Esophagus squamous epithelium (tissue), 5 donors: Measurements from ENCODE around the gene SPEN. TPM values are rescaled to one million over a fixed set of nuclear protein-coding genes. Genes with fewer than 3 reads are reported as not detected.
A peak's percentile ranks its signal among the peaks of the same experiment; 100 is the strongest.

Source experiments
- DNase-seq: peaks from one replicate; lab custom pipeline; 2025; lab: John Stamatoyannopoulos, UW
- H3K27ac ChIP-seq, 4 donors: fragments of 200-600 bp; sonication (generic); one replicate each; pipeline ENCODE4 v1.5.1; 2016 to 2019; ENCODE audit warnings: mild to moderate bottlenecking in 1 of 4
- H3K27me3 ChIP-seq, 4 donors: fragments of 200-600 bp; sonication (generic); 1 replicate in 3 of 4; 2 replicates in 1 of 4; pipeline versions ENCODE4 v1.5.1 to v1.6.0; 2017 to 2021; ENCODE audit warnings: antibody characterized with exemption in 1 of 4
- H3K36me3 ChIP-seq, 3 donors: fragments of 200-600 bp; sonication (generic); one replicate each; pipeline ENCODE4 v1.5.1; 2016 to 2019
- H3K4me1 ChIP-seq, 3 donors: fragments of 200-600 bp; sonication (generic); one replicate each; pipeline ENCODE4 v1.5.1; 2017 to 2019
- H3K4me3 ChIP-seq, 4 donors: fragments of 200-600 bp; sonication (generic); 1 replicate in 3 of 4; 2 replicates in 1 of 4; pipeline ENCODE4 v1.5.1; 2016 to 2019; ENCODE audit warnings: mild to moderate bottlenecking in 2 of 4, moderate library complexity in 1 of 4
- H3K9me3 ChIP-seq, 3 donors: fragments of 200-600 bp; sonication (generic); one replicate each; pipeline ENCODE4 v1.5.1; 2016 to 2019
- POLR2A ChIP-seq, 4 donors: fragments of 450-650 bp; IDR thresholded peaks; one replicate each; pipeline ENCODE4 v1.6.1; 2017; ENCODE audit warnings: antibody characterized with exemption in 4 of 4, mild to moderate bottlenecking in 4 of 4, moderate library complexity in 3 of 4
- WGBS, 2 donors: methylation state at CpG; one replicate each; pipeline ENCODE4 v1.1.5; 2018; 5-methylcytosine and 5-hydroxymethylcytosine counted together
- intact Hi-C: fragments of 100-400 bp; cut with DNase I; formaldehyde crosslinking; loops from one replicate; pipeline ENCODE4 v1.15.0; 2022
- total RNA-seq, 4 donors: library from RNA; depleted of rRNA; stranded (reverse); fragments of >200 nt; gene quantifications; one replicate each; pipeline ENCODE4 v1.1.0, GENCODE V29; 2016
- TF ChIP-seq, protein P1 (sequence below), 6 experiments: fragments of 450-650 bp in 4 of 6; fragments of 200-600 bp in 2 of 6; sonication (generic) in 2 of 6; IDR thresholded peaks; one replicate each; pipeline ENCODE4 v1.5.1; 2016 to 2019; ENCODE audit warnings: antibody characterized with exemption in 6 of 6, mild to moderate bottlenecking in 4 of 6, moderate library complexity in 4 of 6
- donor health status: DM: yes; HTN: yes; CAD: no.

The SPEN gene
- total RNA-seq, 4 donors from 2014 or later: 22.4 to 36.0 (median 30.5) TPM

- Histone ChIP-seq H3K4me3 (peak overlapping the region in 3 of 4 donors; percentile 63 to 98 (median 78)), H3K36me3 (peaks cover 0 to 7% (median 0%) of the 10 kb centered on the region in 3 donors), H3K27me3 (no peaks in the 10 kb centered on the region), H3K4me1 (peaks cover 27 to 74% (median 38%) of the 10 kb centered on the region in 3 donors), H3K9me3 (no peaks in the 10 kb centered on the region), H3K27ac (peak overlapping the region; percentile 12 to 99 (median 96))
- DNase-seq: no peak
- TF ChIP-seq, protein P1, sequence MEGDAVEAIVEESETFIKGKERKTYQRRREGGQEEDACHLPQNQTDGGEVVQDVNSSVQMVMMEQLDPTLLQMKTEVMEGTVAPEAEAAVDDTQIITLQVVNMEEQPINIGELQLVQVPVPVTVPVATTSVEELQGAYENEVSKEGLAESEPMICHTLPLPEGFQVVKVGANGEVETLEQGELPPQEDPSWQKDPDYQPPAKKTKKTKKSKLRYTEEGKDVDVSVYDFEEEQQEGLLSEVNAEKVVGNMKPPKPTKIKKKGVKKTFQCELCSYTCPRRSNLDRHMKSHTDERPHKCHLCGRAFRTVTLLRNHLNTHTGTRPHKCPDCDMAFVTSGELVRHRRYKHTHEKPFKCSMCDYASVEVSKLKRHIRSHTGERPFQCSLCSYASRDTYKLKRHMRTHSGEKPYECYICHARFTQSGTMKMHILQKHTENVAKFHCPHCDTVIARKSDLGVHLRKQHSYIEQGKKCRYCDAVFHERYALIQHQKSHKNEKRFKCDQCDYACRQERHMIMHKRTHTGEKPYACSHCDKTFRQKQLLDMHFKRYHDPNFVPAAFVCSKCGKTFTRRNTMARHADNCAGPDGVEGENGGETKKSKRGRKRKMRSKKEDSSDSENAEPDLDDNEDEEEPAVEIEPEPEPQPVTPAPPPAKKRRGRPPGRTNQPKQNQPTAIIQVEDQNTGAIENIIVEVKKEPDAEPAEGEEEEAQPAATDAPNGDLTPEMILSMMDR (IDR thresholded peaks at IDR 0.05): no peak
- intact Hi-C loops: no loop called here
- WGBS, 2 donors: 11% methylated on average over 2 of the region's 2 CpGs
Measured at GRCh38 chr1:15850471-15851001, 3.0 kb downstream of the SPEN start.

- TF ChIP-seq POLR2A (IDR thresholded peaks at IDR 0.05): no peak
- TF ChIP-seq, protein P1 (IDR thresholded peaks at IDR 0.05): no peak
- WGBS, 2 donors: 52 to 60% methylated on average over 16 of the region's 16 CpGs
Measured at GRCh38 chr1:15851210-15852035, 3.9 kb downstream of the SPEN start.

GRCh38 chr1:15852036-15852827, 4.7 kb downstream of the SPEN start:
- no peaks in the 10 kb centered on the region for H3K9me3 ChIP-seq
- 40 to 45% methylated on average over 6 of the region's 6 CpGs for WGBS, 2 donors
- peak overlapping the region in 3 of 4 donors; percentile 15 to 96 (median 47) for H3K27ac ChIP-seq
- H3K36me3 ChIP-seq: peaks cover 0 to 7% (median 0%) of the 10 kb centered on the region in 3 donors
- DNase-seq: no peak
- intact Hi-C loops: no loop called here
- peaks cover 19 to 75% (median 28%) of the 10 kb centered on the region in 3 donors for H3K4me1 ChIP-seq
- H3K27me3 ChIP-seq: no peaks in the 10 kb centered on the region
- TF ChIP-seq, protein P1 (IDR thresholded peaks at IDR 0.05): no peak
- no peak for TF ChIP-seq POLR2A (IDR thresholded peaks at IDR 0.05)
- no peak overlapping the region for H3K4me3 ChIP-seq

More at GRCh38 chr1:15851210-15852035, 3.9 kb downstream of the SPEN start:
- peak overlapping the region in 3 of 4 donors; percentile 47 to 99 (median 96) for H3K27ac ChIP-seq
- no peak for DNase-seq
- H3K9me3 ChIP-seq: no peaks in the 10 kb centered on the region
- H3K4me3 ChIP-seq: no peak overlapping the region
- H3K4me1 ChIP-seq: peaks cover 27 to 74% (median 34%) of the 10 kb centered on the region in 3 donors
- H3K27me3 ChIP-seq: no peaks in the 10 kb centered on the region
- peaks cover 0 to 7% (median 0%) of the 10 kb centered on the region in 3 donors for H3K36me3 ChIP-seq
- intact Hi-C loops: no loop called here

- H3K27ac ChIP-seq: peak overlapping the region in 1 of 4 donors; percentile 96
- peaks cover 24 to 81% (median 28%) of the 10 kb centered on the region in 3 donors for H3K4me1 ChIP-seq
- DNase-seq: no peak
- H3K36me3 ChIP-seq: peaks cover 0 to 7% (median 0%) of the 10 kb centered on the region in 3 donors
- intact Hi-C loops: no loop called here
- TF ChIP-seq POLR2A (IDR thresholded peaks at IDR 0.05): no peak
- TF ChIP-seq, protein P1 (IDR thresholded peaks at IDR 0.05): no peak
- WGBS, 2 donors: 78 to 82% methylated on average over 3 of the region's 3 CpGs
- no peaks in the 10 kb centered on the region for H3K27me3 ChIP-seq
- no peak overlapping the region for H3K4me3 ChIP-seq
- no peaks in the 10 kb centered on the region for H3K9me3 ChIP-seq
Measured at GRCh38 chr1:15852828-15853302, 5.4 kb downstream of the SPEN start.
